Ishikawa (cell line): Measurements from ENCODE around the gene WWOX.

Experiments
- CEBPB ChIP-seq: IDR thresholded peaks from 2 replicates; pipeline ENCODE4 v1.6.1; 2012
- CREB1 ChIP-seq: IDR thresholded peaks from 2 replicates; pipeline ENCODE4 v1.6.1; 2012; ENCODE audit warnings: low read depth
- EGR1 ChIP-seq: IDR thresholded peaks from 2 replicates; pipeline ENCODE4 v1.6.1; 2012
- EP300 ChIP-seq: IDR thresholded peaks from 2 replicates; pipeline ENCODE4 v1.6.1; 2012; ENCODE audit warnings: borderline replicate concordance
- FOXM1 ChIP-seq: IDR thresholded peaks from 2 replicates; pipeline ENCODE4 v1.6.1; 2012; ENCODE audit warnings: low read depth, borderline replicate concordance
- NFIC ChIP-seq: IDR thresholded peaks from 2 replicates; pipeline ENCODE4 v1.6.1; 2012
- RAD21 ChIP-seq: IDR thresholded peaks from 2 replicates; pipeline ENCODE4 v1.6.1; 2012; ENCODE audit warnings: low read depth
- TAF1 ChIP-seq: IDR thresholded peaks from 2 replicates; pipeline ENCODE4 v1.6.1; 2012; ENCODE audit warnings: low read depth, mild to moderate bottlenecking
- TCF12 ChIP-seq: IDR thresholded peaks from 2 replicates; pipeline ENCODE4 v1.6.1; 2012; ENCODE audit warnings: low read depth
- TEAD4 ChIP-seq: IDR thresholded peaks from 2 replicates; pipeline ENCODE4 v1.6.1; 2012
- YY1 ChIP-seq: IDR thresholded peaks from 2 replicates; pipeline ENCODE4 v1.6.1; 2012; ENCODE audit warnings: low read depth
- ZBTB7A ChIP-seq: IDR thresholded peaks from 2 replicates; pipeline ENCODE4 v1.6.1; 2012; ENCODE audit warnings: low read depth
- TF ChIP-seq, protein P1 (sequence below): IDR thresholded peaks from 2 replicates; pipeline ENCODE4 v1.6.1; 2012
- TF ChIP-seq, protein P2 (sequence below): IDR thresholded peaks from 2 replicates; pipeline ENCODE4 v1.6.1; 2012; ENCODE audit warnings: low read depth, mild to moderate bottlenecking
- TF ChIP-seq, protein P3 (sequence below): IDR thresholded peaks from 2 replicates; pipeline ENCODE4 v1.6.1; 2012

The WWOX gene

DNA sequence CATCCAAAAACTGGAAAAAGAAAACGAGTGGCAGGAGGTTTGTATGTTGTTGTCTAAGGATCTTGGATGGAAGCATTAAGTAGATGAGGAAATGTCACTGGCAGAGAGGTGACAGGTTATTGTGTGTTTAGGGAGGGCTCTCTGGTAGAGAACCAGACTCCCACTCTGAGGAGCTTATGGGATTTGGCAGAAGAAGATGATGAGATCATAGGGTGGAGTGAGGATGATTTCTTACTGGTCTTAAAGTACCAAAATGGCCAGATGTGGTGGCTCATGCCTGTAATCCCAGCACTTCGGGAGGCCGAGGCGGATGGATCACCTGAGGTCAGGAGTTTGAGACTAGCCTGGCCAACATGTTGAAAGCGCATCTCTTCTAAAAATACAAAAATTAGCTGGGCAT lies 9.0 kb downstream of the WWOX start:
- no peak for TF ChIP-seq ZBTB7A
- TF ChIP-seq CEBPB = no peak
- TF ChIP-seq NFIC = no peak
- no peak for TF ChIP-seq RAD21
- TF ChIP-seq EGR1 = no peak
- no peak for TF ChIP-seq TEAD4
- TF ChIP-seq, protein P1, sequence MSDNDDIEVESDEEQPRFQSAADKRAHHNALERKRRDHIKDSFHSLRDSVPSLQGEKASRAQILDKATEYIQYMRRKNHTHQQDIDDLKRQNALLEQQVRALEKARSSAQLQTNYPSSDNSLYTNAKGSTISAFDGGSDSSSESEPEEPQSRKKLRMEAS = no peak
- TF ChIP-seq TAF1 = no peak
- TF ChIP-seq TCF12 = no peak
- TF ChIP-seq EP300 = no peak
- no peak for TF ChIP-seq YY1
- no peak for TF ChIP-seq CREB1
- no peak for TF ChIP-seq FOXM1
- TF ChIP-seq, protein P2, sequence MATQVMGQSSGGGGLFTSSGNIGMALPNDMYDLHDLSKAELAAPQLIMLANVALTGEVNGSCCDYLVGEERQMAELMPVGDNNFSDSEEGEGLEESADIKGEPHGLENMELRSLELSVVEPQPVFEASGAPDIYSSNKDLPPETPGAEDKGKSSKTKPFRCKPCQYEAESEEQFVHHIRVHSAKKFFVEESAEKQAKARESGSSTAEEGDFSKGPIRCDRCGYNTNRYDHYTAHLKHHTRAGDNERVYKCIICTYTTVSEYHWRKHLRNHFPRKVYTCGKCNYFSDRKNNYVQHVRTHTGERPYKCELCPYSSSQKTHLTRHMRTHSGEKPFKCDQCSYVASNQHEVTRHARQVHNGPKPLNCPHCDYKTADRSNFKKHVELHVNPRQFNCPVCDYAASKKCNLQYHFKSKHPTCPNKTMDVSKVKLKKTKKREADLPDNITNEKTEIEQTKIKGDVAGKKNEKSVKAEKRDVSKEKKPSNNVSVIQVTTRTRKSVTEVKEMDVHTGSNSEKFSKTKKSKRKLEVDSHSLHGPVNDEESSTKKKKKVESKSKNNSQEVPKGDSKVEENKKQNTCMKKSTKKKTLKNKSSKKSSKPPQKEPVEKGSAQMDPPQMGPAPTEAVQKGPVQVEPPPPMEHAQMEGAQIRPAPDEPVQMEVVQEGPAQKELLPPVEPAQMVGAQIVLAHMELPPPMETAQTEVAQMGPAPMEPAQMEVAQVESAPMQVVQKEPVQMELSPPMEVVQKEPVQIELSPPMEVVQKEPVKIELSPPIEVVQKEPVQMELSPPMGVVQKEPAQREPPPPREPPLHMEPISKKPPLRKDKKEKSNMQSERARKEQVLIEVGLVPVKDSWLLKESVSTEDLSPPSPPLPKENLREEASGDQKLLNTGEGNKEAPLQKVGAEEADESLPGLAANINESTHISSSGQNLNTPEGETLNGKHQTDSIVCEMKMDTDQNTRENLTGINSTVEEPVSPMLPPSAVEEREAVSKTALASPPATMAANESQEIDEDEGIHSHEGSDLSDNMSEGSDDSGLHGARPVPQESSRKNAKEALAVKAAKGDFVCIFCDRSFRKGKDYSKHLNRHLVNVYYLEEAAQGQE = no peak
- TF ChIP-seq, protein P3, sequence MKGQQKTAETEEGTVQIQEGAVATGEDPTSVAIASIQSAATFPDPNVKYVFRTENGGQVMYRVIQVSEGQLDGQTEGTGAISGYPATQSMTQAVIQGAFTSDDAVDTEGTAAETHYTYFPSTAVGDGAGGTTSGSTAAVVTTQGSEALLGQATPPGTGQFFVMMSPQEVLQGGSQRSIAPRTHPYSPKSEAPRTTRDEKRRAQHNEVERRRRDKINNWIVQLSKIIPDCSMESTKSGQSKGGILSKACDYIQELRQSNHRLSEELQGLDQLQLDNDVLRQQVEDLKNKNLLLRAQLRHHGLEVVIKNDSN = no peak

DNA sequence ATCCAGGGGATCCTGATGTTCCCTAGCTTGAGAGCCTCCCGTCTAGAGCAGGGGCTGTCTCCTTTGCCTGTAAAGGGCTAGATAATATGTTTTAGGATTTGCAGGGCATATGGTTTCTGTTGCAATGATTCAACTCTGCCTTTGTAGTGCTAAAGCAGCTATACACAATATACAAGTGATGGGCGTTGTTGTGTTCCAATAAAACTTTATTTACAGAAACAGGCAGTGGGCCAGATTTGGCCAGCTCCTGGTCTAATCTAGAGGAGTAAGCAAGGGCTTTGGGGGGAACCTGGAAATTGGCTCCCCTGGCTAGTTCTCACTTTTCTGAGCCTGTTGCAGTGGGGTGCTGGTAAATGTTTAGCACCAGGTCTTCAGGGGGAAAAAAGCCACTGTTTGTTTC lies 13.8 kb downstream of the WWOX start:
- TF ChIP-seq CEBPB (no peak), TEAD4 (no peak)
- TF ChIP-seq, protein P3 = no peak

DNA sequence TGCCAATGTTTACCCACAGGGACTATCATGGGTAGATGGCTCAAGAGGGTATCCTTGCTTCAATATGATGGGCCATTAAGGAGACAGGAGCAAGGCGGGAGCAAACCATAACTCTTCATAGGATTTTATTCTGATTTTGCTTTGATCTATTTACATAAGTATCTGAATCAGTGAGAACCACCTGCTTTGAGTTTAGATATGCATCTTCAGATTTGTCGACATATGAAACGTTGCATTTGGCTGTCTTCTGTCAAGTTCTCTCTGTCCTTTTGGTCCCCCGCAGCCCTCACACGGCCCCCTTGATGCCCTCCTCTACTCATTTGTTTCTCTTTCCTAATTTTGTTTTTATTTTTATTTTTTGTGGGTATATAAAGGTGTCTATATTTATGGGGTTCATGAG lies 16.2 kb downstream of the WWOX start:
- TF ChIP-seq EGR1 (no peak), ZBTB7A (no peak), CEBPB (no peak), TEAD4 (no peak), EP300 (no peak), CREB1 (no peak), TCF12 (no peak), TAF1 (no peak), YY1 (no peak), FOXM1 (no peak), NFIC (no peak), RAD21 (no peak)
- TF ChIP-seq, protein P1 = no peak
- TF ChIP-seq, protein P2 = no peak
- TF ChIP-seq, protein P3 = no peak

DNA sequence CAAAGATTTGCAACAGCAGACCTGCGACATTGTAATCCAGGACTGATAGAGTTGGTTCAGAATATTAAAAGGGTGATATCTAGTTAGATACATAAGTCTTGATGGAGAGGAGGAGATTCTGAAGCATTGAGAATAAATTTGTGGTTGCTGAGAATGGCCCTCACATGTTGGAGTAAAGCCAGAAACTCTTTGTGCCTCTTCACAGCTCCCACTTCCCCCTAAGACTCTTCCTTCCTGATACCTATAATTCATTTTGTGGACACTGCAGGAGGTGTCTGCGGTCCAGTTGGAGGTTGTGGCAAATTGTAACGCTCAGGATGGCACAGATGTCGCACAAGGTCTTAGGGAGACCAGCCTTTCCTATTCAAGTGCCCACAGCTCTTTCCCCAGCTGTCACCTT lies 17.5 kb downstream of the WWOX start:
- TF ChIP-seq NFIC = no peak
- no peak for TF ChIP-seq TEAD4
- no peak for TF ChIP-seq TCF12
- no peak for TF ChIP-seq YY1
- no peak for TF ChIP-seq CREB1
- TF ChIP-seq, protein P3 = no peak
- TF ChIP-seq TAF1 = no peak
- TF ChIP-seq EP300 = no peak
- no peak for TF ChIP-seq CEBPB
- no peak for TF ChIP-seq FOXM1

DNA sequence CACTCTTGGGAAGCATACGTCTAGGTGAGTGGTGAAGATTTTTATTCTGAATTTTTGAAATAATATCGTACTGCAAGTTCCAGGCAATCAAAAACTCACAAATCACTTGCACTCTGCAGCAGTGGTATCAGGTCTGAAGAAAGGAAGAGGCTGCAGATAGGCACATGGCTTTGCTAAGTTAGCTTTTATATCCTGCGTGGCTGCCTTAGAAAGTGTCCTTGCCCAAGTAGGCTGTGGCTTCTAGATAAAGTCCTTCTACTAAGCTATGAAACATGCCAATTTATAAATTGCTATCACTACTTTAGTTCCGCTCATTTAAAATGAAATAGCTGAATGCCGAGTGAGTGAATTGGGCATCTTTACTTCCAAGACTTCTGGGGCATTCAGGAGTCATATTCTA lies 17.9 kb downstream of the WWOX start:
- TF ChIP-seq, protein P2 = no peak
- no peak for TF ChIP-seq FOXM1
- no peak for TF ChIP-seq NFIC
- no peak for TF ChIP-seq TEAD4
- no peak for TF ChIP-seq CEBPB
- TF ChIP-seq CREB1 = no peak
- TF ChIP-seq, protein P1 = no peak
